Keratinocyte (primary cell): ENCODE measurements around the gene TOMM5. TPM values are rescaled to one million over a fixed set of nuclear protein-coding genes. Genes with fewer than 3 reads are reported as not detected.

Experiments used
- DNase-seq: peaks from one replicate; pipeline ENCODE4 v3.0.0-alpha.2; 2011; ENCODE audit warnings: low read depth, missing footprints, low spot score
- FAIRE-seq: peaks from 2 replicates; lab custom pipeline; 2011; peaks lifted over from hg19 to GRCh38; lab: Jason Lieb, UNC
- H2AFZ ChIP-seq: 2 replicates; pipeline ENCODE4 v1.6.0; 2012; ENCODE audit warnings: low read length, control low read depth, inconsistent platforms; ENCODE audit not compliant: control insufficient read depth
- H3K27ac ChIP-seq: 2 replicates; pipeline ENCODE4 v1.5.1; 2011; ENCODE audit warnings: low read length; ENCODE audit not compliant: control insufficient read depth, insufficient read depth
- H3K27me3 ChIP-seq: 3 replicates; pipeline ENCODE4 v1.6.0; 2011; ENCODE audit warnings: low read length; ENCODE audit not compliant: control insufficient read depth, insufficient read depth; ENCODE audit errors: extremely low read depth
- H3K36me3 ChIP-seq, 2 experiments: 2 replicates in 1 of 2; 3 replicates in 1 of 2; pipeline ENCODE4 v1.5.1; 2011; ENCODE audit warnings: low read length in 2 of 2, mild to moderate bottlenecking in 1 of 2; ENCODE audit not compliant: control insufficient read depth in 2 of 2, insufficient read depth in 2 of 2; ENCODE audit errors: extremely low read depth in 1 of 2
- H3K4me1 ChIP-seq: 3 replicates; pipeline ENCODE4 v1.5.1; 2011; ENCODE audit warnings: low read length; ENCODE audit not compliant: control insufficient read depth, insufficient read depth; ENCODE audit errors: extremely low read depth
- H3K4me2 ChIP-seq: 3 replicates; pipeline ENCODE4 v1.6.0; 2011; ENCODE audit warnings: low read depth, low read length; ENCODE audit not compliant: control insufficient read depth, insufficient read depth; ENCODE audit errors: extremely low read depth
- H3K4me3 ChIP-seq, 3 experiments: fragments of 200-600 bp in 1 of 3; sonication (generic) in 1 of 3; 2 replicates in 2 of 3; 3 replicates in 1 of 3; pipeline ENCODE4 v1.5.1; 2011 to 2016; ENCODE audit warnings: low read length in 3 of 3, mild to moderate bottlenecking in 3 of 3, control low read depth in 2 of 3, inconsistent platforms in 1 of 3, low read depth in 1 of 3, mixed read lengths in 1 of 3, mixed run types in 1 of 3, moderate library complexity in 1 of 3; ENCODE audit not compliant: control insufficient read depth in 2 of 3, insufficient read depth in 2 of 3; ENCODE audit errors: extremely low read depth in 1 of 3
- H3K79me2 ChIP-seq: 2 replicates; pipeline ENCODE4 v1.6.0; 2012; ENCODE audit warnings: low read length; ENCODE audit not compliant: control insufficient read depth, insufficient read depth
- H3K9ac ChIP-seq: 3 replicates; pipeline ENCODE4 v1.6.0; 2011; ENCODE audit warnings: low read length; ENCODE audit not compliant: control insufficient read depth, insufficient read depth; ENCODE audit errors: extremely low read depth
- H3K9me1 ChIP-seq: 3 replicates; pipeline ENCODE4 v1.6.0; 2011; ENCODE audit warnings: low read length; ENCODE audit not compliant: control insufficient read depth, insufficient read depth; ENCODE audit errors: extremely low read depth
- H3K9me3 ChIP-seq: 2 replicates; pipeline ENCODE4 v1.5.1; 2012; ENCODE audit warnings: low read depth, low read length; ENCODE audit not compliant: control insufficient read depth
- H4K20me1 ChIP-seq: 3 replicates; pipeline ENCODE4 v1.6.0; 2011; ENCODE audit warnings: low read length; ENCODE audit not compliant: control insufficient read depth, insufficient read depth; ENCODE audit errors: extremely low read depth
- EZH2 ChIP-seq: IDR thresholded peaks from one replicate; pipeline ENCODE4 v1.6.1; 2012; ENCODE audit warnings: inconsistent platforms, mild to moderate bottlenecking, low read length, moderate library complexity
- dilution Hi-C: fragments of 300-500 bp; cut with MboI; formaldehyde crosslinking; loops from one replicate; pipeline ENCODE4 v1.7.0; 2020; ENCODE audit warnings: low sequenced_read_pairs; ENCODE audit not compliant: extremely low pct_ligation_motif_present
- polyA plus RNA-seq, 5 experiments: library from polyadenylated mRNA; depleted of rRNA in 3 of 5; stranded (reverse) in 3 of 5; stranded (forward) in 1 of 5; unstranded in 1 of 5; fragments of >200 nt; gene quantifications; 1 replicate in 1 of 5; 2 replicates in 3 of 5; 3 replicates in 1 of 5; pipeline versions ENCODE4 v1.2.1 to v1.2.3, GENCODE V29; 2011 to 2012; ENCODE audit warnings: missing spikeins in 2 of 5, low read depth in 1 of 5, low replicate concordance in 1 of 5
- TF ChIP-seq, protein P1 (sequence below), 3 experiments: IDR thresholded peaks in 1 of 3; conservative IDR thresholded peaks in 1 of 3; optimal IDR thresholded peaks in 1 of 3; 2 replicates in 2 of 3; 3 replicates in 1 of 3; pipeline versions ENCODE3 to v1.5.1; 2011; ENCODE audit warnings: low read length in 3 of 3, mild to moderate bottlenecking in 3 of 3, moderate library complexity in 2 of 3, control low read depth in 1 of 3, inconsistent platforms in 1 of 3; ENCODE audit not compliant: insufficient read depth in 2 of 3; ENCODE audit errors: extremely low read depth in 1 of 3

TOMM5 gene
- polyA plus RNA-seq, 1 donor (not counting 4 experiments of a cell fraction or from before 2014, with no cell fraction given), result 232 TPM

GRCh38 chr9:37635808-37636207 is 43.4 kb upstream of the TOMM5 start:
- Histone ChIP-seq H3K79me2 (no peaks in the 10 kb centered on the region), H3K9me3 (no peaks in the 10 kb centered on the region), H3K4me3 (no peak overlapping the region), H3K9me1 (no peaks in the 10 kb centered on the region), H2AFZ (no peak overlapping the region), H3K4me2 (no peak overlapping the region), H3K4me1 (no peaks in the 10 kb centered on the region), H3K9ac (no peak overlapping the region), H3K27ac (no peak overlapping the region), H4K20me1 (no peaks in the 10 kb centered on the region), H3K27me3 (no peaks in the 10 kb centered on the region), H3K36me3 (no peaks in the 10 kb centered on the region)
- dilution Hi-C loops, result no loop called here
- TF ChIP-seq, protein P1, sequence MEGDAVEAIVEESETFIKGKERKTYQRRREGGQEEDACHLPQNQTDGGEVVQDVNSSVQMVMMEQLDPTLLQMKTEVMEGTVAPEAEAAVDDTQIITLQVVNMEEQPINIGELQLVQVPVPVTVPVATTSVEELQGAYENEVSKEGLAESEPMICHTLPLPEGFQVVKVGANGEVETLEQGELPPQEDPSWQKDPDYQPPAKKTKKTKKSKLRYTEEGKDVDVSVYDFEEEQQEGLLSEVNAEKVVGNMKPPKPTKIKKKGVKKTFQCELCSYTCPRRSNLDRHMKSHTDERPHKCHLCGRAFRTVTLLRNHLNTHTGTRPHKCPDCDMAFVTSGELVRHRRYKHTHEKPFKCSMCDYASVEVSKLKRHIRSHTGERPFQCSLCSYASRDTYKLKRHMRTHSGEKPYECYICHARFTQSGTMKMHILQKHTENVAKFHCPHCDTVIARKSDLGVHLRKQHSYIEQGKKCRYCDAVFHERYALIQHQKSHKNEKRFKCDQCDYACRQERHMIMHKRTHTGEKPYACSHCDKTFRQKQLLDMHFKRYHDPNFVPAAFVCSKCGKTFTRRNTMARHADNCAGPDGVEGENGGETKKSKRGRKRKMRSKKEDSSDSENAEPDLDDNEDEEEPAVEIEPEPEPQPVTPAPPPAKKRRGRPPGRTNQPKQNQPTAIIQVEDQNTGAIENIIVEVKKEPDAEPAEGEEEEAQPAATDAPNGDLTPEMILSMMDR (optimal IDR thresholded peaks at IDR 0.05 in 1 of 3, IDR thresholded peaks at IDR 0.05 in 1 of 3, conservative IDR thresholded peaks at IDR 0.05 in 1 of 3; ENCODE audit: extremely low read depth in 1 of 3, insufficient read depth in 2 of 3, low read length in 3 of 3), result no peak
- no peak for TF ChIP-seq EZH2
- FAIRE-seq (no peak), DNase-seq (no peak)

DNA sequence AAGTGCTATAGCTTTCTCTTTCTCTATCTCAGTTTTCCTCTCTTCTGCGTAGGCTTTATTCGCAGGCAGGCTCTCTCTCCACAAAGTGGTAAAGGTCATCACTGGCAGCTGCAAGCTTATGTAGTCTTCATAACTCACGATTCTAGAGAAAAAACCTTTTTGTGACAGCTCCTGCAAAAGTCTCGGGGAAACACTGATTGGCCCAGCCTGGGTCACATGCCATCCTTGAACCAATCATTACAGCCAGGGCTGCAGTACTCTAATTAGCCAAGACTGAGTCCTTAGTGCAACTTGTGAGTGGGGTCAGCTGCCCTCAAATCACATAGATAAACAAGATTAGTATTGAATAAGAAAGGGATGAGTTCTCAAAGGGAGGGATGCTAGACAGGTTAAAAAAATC is 40.1 kb upstream of the TOMM5 start:
- H3K4me3 ChIP-seq, result no peak overlapping the region
- no peaks in the 10 kb centered on the region for H3K4me1 ChIP-seq
- no peak overlapping the region for H2AFZ ChIP-seq
- H3K27ac ChIP-seq, result no peak overlapping the region
- no peaks in the 10 kb centered on the region for H4K20me1 ChIP-seq
- FAIRE-seq (no peak), DNase-seq (no peak)
- H3K9me3 ChIP-seq, result no peaks in the 10 kb centered on the region
- H3K79me2 ChIP-seq, result no peaks in the 10 kb centered on the region
- no peaks in the 10 kb centered on the region for H3K36me3 ChIP-seq
- dilution Hi-C loops, result no loop called here
- H3K27me3 ChIP-seq, result no peaks in the 10 kb centered on the region
- no peaks in the 10 kb centered on the region for H3K9me1 ChIP-seq
- TF ChIP-seq EZH2, result no peak
- TF ChIP-seq, protein P1 (optimal IDR thresholded peaks at IDR 0.05 in 1 of 3, IDR thresholded peaks at IDR 0.05 in 1 of 3, conservative IDR thresholded peaks at IDR 0.05 in 1 of 3; ENCODE audit: extremely low read depth in 1 of 3, insufficient read depth in 2 of 3, low read length in 3 of 3), result no peak
- H3K4me2 ChIP-seq, result no peak overlapping the region
- no peak overlapping the region for H3K9ac ChIP-seq
